ENCODE data around the gene DUS2.

DNA sequence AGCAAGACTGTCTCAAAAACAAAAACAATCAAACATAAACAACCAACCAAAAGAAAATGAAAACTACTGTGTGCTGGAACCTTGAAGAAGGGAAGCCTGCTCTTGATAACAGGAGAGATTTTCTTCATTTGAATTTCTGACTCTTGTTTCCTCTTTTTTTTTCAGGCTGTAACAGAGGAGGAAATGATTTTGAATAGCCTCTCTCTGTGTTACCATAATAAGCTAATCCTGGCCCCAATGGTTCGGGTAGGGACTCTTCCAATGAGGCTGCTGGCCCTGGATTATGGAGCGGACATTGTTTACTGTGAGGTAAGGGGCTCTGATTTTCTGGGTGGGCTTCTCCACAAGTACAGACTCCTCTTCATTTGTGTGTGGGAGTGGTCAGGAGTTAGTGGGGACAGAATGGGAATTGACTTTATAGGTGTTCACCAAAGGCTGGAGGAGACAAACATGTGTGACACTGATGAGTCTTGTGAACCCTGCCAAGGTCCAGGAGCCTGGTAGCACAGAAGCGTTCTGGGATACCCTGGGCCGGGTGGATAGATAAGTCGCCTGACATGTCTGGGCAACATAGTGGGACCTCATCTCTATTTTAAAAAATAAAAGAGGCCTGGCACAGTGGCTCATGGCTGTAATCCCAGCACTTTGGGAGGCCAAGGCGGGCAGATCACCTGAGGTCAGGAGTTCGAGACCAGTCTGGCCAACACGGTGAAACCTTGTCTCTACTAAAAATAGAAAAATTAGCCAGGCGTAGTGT lies 14.9 kb downstream of the DUS2 start:
- no peak for TF ChIP-seq CTCF (IDR thresholded peaks at IDR 0.05)
- no peak for TF ChIP-seq EZH2phosphoT487 (IDR thresholded peaks at IDR 0.05)
- no peak for TF ChIP-seq EZH2 (IDR thresholded peaks at IDR 0.05)
